K562 (cell line): ENCODE measurements around the gene ZBTB26. TPM values are rescaled to one million over a fixed set of nuclear protein-coding genes. Genes with fewer than 3 reads are reported as not detected.

Experiments
- CHD1 ChIP-seq: fragments of 200-600 bp; sonication (generic); IDR thresholded peaks from one replicate; pipeline ENCODE4 v1.6.1; 2012; ENCODE audit warnings: mild to moderate bottlenecking, moderate library complexity, low read length, inconsistent platforms
- CREBBP ChIP-seq: IDR thresholded peaks from one replicate; pipeline ENCODE4 v1.6.1; 2012; ENCODE audit warnings: low read depth, mild to moderate bottlenecking, control low read depth, inconsistent platforms, low read length
- EHMT2 ChIP-seq: fragments of 450-650 bp; IDR thresholded peaks from 2 replicates; pipeline ENCODE4 v1.6.1; 2018; ENCODE audit warnings: antibody characterized with exemption
- FOXP1 ChIP-seq: sonication (generic); formaldehyde crosslinking; IDR thresholded peaks from 2 replicates; pipeline ENCODE4 v1.8.0; 2022; ENCODE audit warnings: mild to moderate bottlenecking, missing genetic modification reagents
- FOXP4 ChIP-seq: sonication (generic); formaldehyde crosslinking; IDR thresholded peaks from 2 replicates; pipeline ENCODE4 v1.8.0; 2022; ENCODE audit warnings: mild to moderate bottlenecking, missing genetic modification reagents, borderline replicate concordance
- MCM7 ChIP-seq, 2 experiments: fragments of 450-650 bp; IDR thresholded peaks; 2 replicates each; pipeline ENCODE4 v1.6.1; 2016 to 2018
- UBTF ChIP-seq, 2 experiments: IDR thresholded peaks; 2 replicates each; pipeline ENCODE4 v1.6.1; 2012; ENCODE audit warnings: improper control_type of control experiment in 2 of 2, low read depth in 2 of 2, low read length in 2 of 2, borderline replicate concordance in 1 of 2
- ZBTB1 ChIP-seq: sonication (generic); formaldehyde crosslinking; IDR thresholded peaks from 2 replicates; pipeline ENCODE4 v1.8.1; 2023; ENCODE audit warnings: missing genetic modification reagents, low read depth, mild to moderate bottlenecking, borderline replicate concordance
- ZBTB2 ChIP-seq: fragments of 450-650 bp; IDR thresholded peaks from 2 replicates; pipeline ENCODE4 v1.6.1; 2016; ENCODE audit warnings: antibody characterized with exemption
- ZFP36 ChIP-seq: fragments of 150-350 bp; IDR thresholded peaks from 2 replicates; pipeline ENCODE4 v1.6.1; 2018; ENCODE audit warnings: low read length, low read depth; ENCODE audit not compliant: partially characterized antibody
- ZNF586 ChIP-seq: fragments of 450-650 bp; formaldehyde crosslinking; conservative IDR thresholded peaks from 2 replicates; pipeline ENCODE4 v1.4.0; 2020; ENCODE audit warnings: mild to moderate bottlenecking, moderate library complexity
- ZNF740 ChIP-seq, 3 experiments: fragments of 200-800 bp in 1 of 3; sonication (Bioruptor generic) in 1 of 3; sonication (generic) in 1 of 3; formaldehyde crosslinking in 1 of 3; IDR thresholded peaks; 2 replicates each; pipeline versions ENCODE4 v1.6.1 to v1.8.0; 2016 to 2022; ENCODE audit warnings: mild to moderate bottlenecking in 2 of 3, missing compliant biosample characterization in 2 of 3, missing genetic modification characterization in 2 of 3, missing genetic modification reagents in 1 of 3
- polyA plus RNA-seq, 8 experiments: library from polyadenylated mRNA; depleted of rRNA in 4 of 8; stranded (reverse) in 5 of 8; unstranded in 3 of 8; fragments of >200 nt; fragmentation: Nextera tagmentation in 2 of 8; fragmentation: Illumina TruSeq in 1 of 8; extraction: Ambion mirVana in 2 of 8; extraction: Trizol in 1 of 8; gene quantifications; 2 replicates each; pipeline versions ENCODE4 v1.2.1 to v1.2.3, GENCODE V29; 2011 to 2014; ENCODE audit warnings: inconsistent platforms in 1 of 8, missing spikeins in 1 of 8
- total RNA-seq, 7 experiments: library from RNA; depleted of rRNA in 6 of 7; stranded (reverse); fragments of >200 nt in 6 of 7; fragmentation: Illumina TruSeq in 2 of 7; extraction: Trizol in 2 of 7; gene quantifications; 2 replicates each; pipeline versions ENCODE4 v1.2.1 to v1.2.3, GENCODE V29; 2011 to 2021; ENCODE audit warnings: low replicate concordance in 1 of 7
- TF ChIP-seq, protein P1 (sequence below): fragments of 450-650 bp; IDR thresholded peaks from 2 replicates; pipeline ENCODE4 v1.6.1; 2018; ENCODE audit warnings: mild to moderate bottlenecking, low read depth; ENCODE audit not compliant: partially characterized antibody

The ZBTB26 gene
- total and polyA plus RNA-seq, 9 of the 15 experiments (the other 6 are each of a cell fraction or from before 2014, with no cell fraction given) = 2.4 to 20.7 (median 5.0) TPM

- TF ChIP-seq ZNF740 (CRISPR knock-in tag; IDR thresholded peaks at IDR 0.05) = no peak
- no peak for TF ChIP-seq ZNF740 (tag; IDR thresholded peaks at IDR 0.05)
- TF ChIP-seq FOXP4 (CRISPR knock-in tag) = no peak; the same call in 1 of the 2 replicates
- TF ChIP-seq MCM7 (IDR thresholded peaks at IDR 0.05) = no peak
- peak; percentile 52 to 84; a peak in 2 of 4 replicates for TF ChIP-seq UBTF (IDR thresholded peaks at IDR 0.05; ENCODE audit: borderline replicate concordance in 1 of 2, low read depth in 2 of 2, low read length in 2 of 2)
- no peak for TF ChIP-seq CREBBP
- no peak for TF ChIP-seq ZBTB1
- no peak for TF ChIP-seq ZFP36
- no peak for TF ChIP-seq ZNF586 (CRISPR knock-in tag)
- TF ChIP-seq ZBTB2 = no peak
- TF ChIP-seq EHMT2 = no peak
- 0 out of 2 replicates have a peak, but pooled peaks have one; percentile 57 for TF ChIP-seq FOXP1 (CRISPR knock-in tag)
- TF ChIP-seq, protein P1, sequence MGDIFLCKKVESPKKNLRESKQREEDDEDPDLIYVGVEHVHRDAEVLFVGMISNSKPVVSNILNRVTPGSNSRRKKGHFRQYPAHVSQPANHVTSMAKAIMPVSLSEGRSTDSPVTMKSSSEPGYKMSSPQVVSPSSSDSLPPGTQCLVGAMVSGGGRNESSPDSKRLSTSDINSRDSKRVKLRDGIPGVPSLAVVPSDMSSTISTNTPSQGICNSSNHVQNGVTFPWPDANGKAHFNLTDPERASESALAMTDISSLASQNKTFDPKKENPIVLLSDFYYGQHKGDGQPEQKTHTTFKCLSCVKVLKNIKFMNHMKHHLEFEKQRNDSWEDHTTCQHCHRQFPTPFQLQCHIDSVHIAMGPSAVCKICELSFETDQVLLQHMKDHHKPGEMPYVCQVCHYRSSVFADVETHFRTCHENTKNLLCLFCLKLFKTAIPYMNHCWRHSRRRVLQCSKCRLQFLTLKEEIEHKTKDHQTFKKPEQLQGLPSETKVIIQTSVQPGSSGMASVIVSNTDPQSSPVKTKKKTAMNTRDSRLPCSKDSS = no peak
- no peak for TF ChIP-seq CHD1
Observed at GRCh38 chr9:122904823-122905710, 26.2 kb downstream of the ZBTB26 start, which contains the start of gene RC3H2 (continued).
